ENCODE measurements around the gene PCSK6.

Gene PCSK6

DNA sequence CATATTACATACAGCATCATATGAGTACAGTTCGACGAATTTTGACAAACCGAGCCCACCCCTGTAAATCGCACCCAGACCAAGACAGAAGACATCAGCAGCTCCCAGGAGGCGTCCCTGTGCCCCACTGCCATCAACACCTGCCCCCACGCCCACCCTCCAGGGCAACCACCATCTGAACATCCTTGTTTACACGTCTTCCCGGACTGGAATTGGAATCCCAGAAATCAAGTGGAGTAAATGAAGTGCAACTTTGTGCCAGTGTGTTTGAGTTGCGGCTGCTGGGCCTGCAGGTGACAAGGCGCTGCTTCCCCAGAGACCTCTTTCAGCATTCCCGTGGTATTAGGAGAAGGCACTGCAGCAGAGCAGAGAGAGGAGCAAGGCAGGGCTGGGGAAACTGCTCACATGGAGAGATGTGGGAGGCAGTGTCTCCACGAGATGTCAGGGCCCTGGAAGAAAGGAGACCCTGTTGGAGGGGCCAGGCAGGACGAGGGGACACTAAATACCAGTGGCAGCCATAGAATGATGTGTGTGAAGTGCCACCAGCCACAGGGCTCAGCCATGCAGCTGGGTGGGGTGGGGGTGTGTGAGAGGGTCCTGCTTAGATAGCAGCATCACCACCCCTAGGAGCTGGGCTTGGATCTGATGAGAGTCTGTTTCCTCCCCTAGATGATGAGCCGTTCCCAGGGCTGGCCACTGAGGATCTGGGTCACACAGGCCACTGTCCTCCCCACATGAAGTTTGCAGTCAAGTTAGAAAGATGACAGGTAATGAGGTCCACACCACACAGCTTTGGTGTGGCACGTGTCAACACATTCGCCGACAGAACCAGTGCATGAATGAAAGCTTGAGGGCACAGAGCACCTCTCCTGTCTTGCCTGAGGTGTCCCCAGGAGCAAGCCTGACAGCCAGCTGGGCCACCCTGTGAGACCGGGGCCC lies 33.4 kb upstream of the PCSK6 start:
- Histone ChIP-seq H3K4me1 (ENCODE audit: control insufficient read depth, insufficient read depth, low read length) (0 out of 2 replicates have a peak, but pooled peaks cover 2% of the 10 kb centered on the region), H3K27ac (ENCODE audit: low read length) (no peak overlapping the region), H3K4me3 (ENCODE audit: low read length) (no peak overlapping the region), H3K27me3 (ENCODE audit: control insufficient read depth, insufficient read depth, low read length) (no peaks in the 10 kb centered on the region), H3K36me3 (ENCODE audit: control insufficient read depth, insufficient read depth, low read length) (no peaks in the 10 kb centered on the region), H3K9me3 (ENCODE audit: control insufficient read depth, insufficient read depth, low read length) (no peaks in the 10 kb centered on the region)
- no peak for DNase-seq (ENCODE audit: low read depth, low spot score)
- no CpG with 5 or more reads among the region's 18 CpGs for WGBS (ENCODE audit: insufficient coverage, insufficient read length)

- no peaks in the 10 kb centered on the region for H3K9me3 ChIP-seq (ENCODE audit: control insufficient read depth, insufficient read depth, low read length)
- no CpG with 5 or more reads among the region's 11 CpGs for WGBS (ENCODE audit: insufficient coverage, insufficient read length)
- H3K27ac ChIP-seq (ENCODE audit: low read length), result no peak overlapping the region
- no peaks in the 10 kb centered on the region for H3K36me3 ChIP-seq (ENCODE audit: control insufficient read depth, insufficient read depth, low read length)
- H3K4me3 ChIP-seq (ENCODE audit: low read length), result no peak overlapping the region
- no peak for DNase-seq (ENCODE audit: low read depth, low spot score)
- 0 out of 2 replicates have a peak, but pooled peaks cover 2% of the 10 kb centered on the region for H3K4me1 ChIP-seq (ENCODE audit: control insufficient read depth, insufficient read depth, low read length)
- no peaks in the 10 kb centered on the region for H3K27me3 ChIP-seq (ENCODE audit: control insufficient read depth, insufficient read depth, low read length)
These were observed 32.6 kb upstream of the PCSK6 start for GRCh38 chr15:101522091-101522490.

DNA sequence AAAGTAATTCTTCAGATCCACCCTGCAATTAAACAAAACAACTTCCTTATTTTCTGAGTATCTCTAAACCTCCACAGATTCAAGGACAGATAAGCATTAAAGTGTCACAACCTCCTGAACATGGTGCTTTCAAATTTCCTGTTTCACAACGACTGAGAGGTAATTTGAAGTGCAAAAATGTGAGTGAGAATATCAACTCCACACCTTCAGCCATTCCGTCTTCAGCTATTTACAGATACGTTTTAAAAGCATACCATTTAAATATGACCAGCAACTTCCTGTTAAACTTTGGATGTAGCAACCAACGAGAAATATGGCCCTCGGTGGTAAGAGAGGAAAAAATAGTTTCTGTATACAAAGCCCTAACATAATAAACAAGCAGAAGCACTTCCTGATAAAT lies 32.1 kb upstream of the PCSK6 start:
- Histone ChIP-seq H3K4me1 (ENCODE audit: control insufficient read depth, insufficient read depth, low read length) (0 out of 2 replicates have a peak, but pooled peaks cover 2% of the 10 kb centered on the region), H3K4me3 (ENCODE audit: low read length) (no peak overlapping the region), H3K27ac (ENCODE audit: low read length) (no peak overlapping the region), H3K36me3 (ENCODE audit: control insufficient read depth, insufficient read depth, low read length) (no peaks in the 10 kb centered on the region), H3K9me3 (ENCODE audit: control insufficient read depth, insufficient read depth, low read length) (no peaks in the 10 kb centered on the region), H3K27me3 (ENCODE audit: control insufficient read depth, insufficient read depth, low read length) (no peaks in the 10 kb centered on the region)
- DNase-seq (ENCODE audit: low read depth, low spot score), result no peak
- WGBS (ENCODE audit: insufficient coverage, insufficient read length), result no CpG with 5 or more reads among the region's 5 CpGs

GRCh38 chr15:101521069-101521468 lies 31.6 kb upstream of the PCSK6 start:
- Histone ChIP-seq H3K4me3 (ENCODE audit: low read length) (no peak overlapping the region), H3K27me3 (ENCODE audit: control insufficient read depth, insufficient read depth, low read length) (no peaks in the 10 kb centered on the region), H3K4me1 (ENCODE audit: control insufficient read depth, insufficient read depth, low read length) (no peaks in the 10 kb centered on the region), H3K9me3 (ENCODE audit: control insufficient read depth, insufficient read depth, low read length) (no peaks in the 10 kb centered on the region), H3K36me3 (ENCODE audit: control insufficient read depth, insufficient read depth, low read length) (no peaks in the 10 kb centered on the region), H3K27ac (ENCODE audit: low read length) (no peak overlapping the region)
- no CpG with 5 or more reads among the region's 3 CpGs for WGBS (ENCODE audit: insufficient coverage, insufficient read length)
- DNase-seq (ENCODE audit: low read depth, low spot score), result no peak

- Histone ChIP-seq H3K9me3 (ENCODE audit: control insufficient read depth, insufficient read depth, low read length) (no peaks in the 10 kb centered on the region), H3K27ac (ENCODE audit: low read length) (no peak overlapping the region), H3K36me3 (ENCODE audit: control insufficient read depth, insufficient read depth, low read length) (no peaks in the 10 kb centered on the region), H3K4me1 (ENCODE audit: control insufficient read depth, insufficient read depth, low read length) (no peaks in the 10 kb centered on the region), H3K4me3 (ENCODE audit: low read length) (no peak overlapping the region), H3K27me3 (ENCODE audit: control insufficient read depth, insufficient read depth, low read length) (no peaks in the 10 kb centered on the region)
- WGBS (ENCODE audit: insufficient coverage, insufficient read length), result no CpG with 5 or more reads among the region's 7 CpGs
- no peak for DNase-seq (ENCODE audit: low read depth, low spot score)
These were observed 30.9 kb upstream of the PCSK6 start for GRCh38 chr15:101520395-101520794.

DNA sequence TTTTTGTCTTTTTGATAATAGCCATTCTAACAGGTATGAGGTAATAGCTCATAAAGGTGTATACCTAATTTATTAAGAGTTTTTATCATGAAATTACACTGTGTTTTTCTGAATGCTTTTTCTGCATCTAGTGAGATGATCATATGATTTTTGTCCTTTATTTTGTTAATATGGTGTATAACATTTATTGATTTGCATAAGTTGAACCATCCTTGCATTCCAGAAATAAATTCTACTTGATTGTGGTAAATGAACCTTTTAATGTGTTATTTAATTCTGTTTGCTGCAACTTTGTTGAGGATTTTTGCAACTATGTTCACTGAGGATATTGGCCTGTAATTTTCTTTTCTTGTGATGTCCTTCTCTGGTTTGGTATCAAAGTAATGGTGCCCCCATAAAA lies 28.0 kb upstream of the PCSK6 start:
- Histone ChIP-seq H3K27ac (ENCODE audit: low read length) (no peak overlapping the region), H3K4me3 (ENCODE audit: low read length) (no peak overlapping the region), H3K9me3 (ENCODE audit: control insufficient read depth, insufficient read depth, low read length) (no peaks in the 10 kb centered on the region), H3K4me1 (ENCODE audit: control insufficient read depth, insufficient read depth, low read length) (no peaks in the 10 kb centered on the region), H3K36me3 (ENCODE audit: control insufficient read depth, insufficient read depth, low read length) (no peaks in the 10 kb centered on the region), H3K27me3 (ENCODE audit: control insufficient read depth, insufficient read depth, low read length) (no peaks in the 10 kb centered on the region)
- DNase-seq (ENCODE audit: low read depth, low spot score), result no peak

- Histone ChIP-seq H3K9me3 (ENCODE audit: control insufficient read depth, insufficient read depth, low read length) (no peaks in the 10 kb centered on the region), H3K4me3 (ENCODE audit: low read length) (no peak overlapping the region), H3K27ac (ENCODE audit: low read length) (no peak overlapping the region), H3K36me3 (ENCODE audit: control insufficient read depth, insufficient read depth, low read length) (no peaks in the 10 kb centered on the region), H3K4me1 (ENCODE audit: control insufficient read depth, insufficient read depth, low read length) (no peaks in the 10 kb centered on the region), H3K27me3 (ENCODE audit: control insufficient read depth, insufficient read depth, low read length) (no peaks in the 10 kb centered on the region)
- no peak for DNase-seq (ENCODE audit: low read depth, low spot score)
- WGBS (ENCODE audit: insufficient coverage, insufficient read length), result no CpG with 5 or more reads among the region's 7 CpGs
These were observed 24.8 kb upstream of the PCSK6 start for GRCh38 chr15:101514318-101514717.

GRCh38 chr15:101511717-101512116 lies 22.2 kb upstream of the PCSK6 start:
- Histone ChIP-seq H3K4me1 (ENCODE audit: control insufficient read depth, insufficient read depth, low read length) (no peaks in the 10 kb centered on the region), H3K36me3 (ENCODE audit: control insufficient read depth, insufficient read depth, low read length) (no peaks in the 10 kb centered on the region), H3K9me3 (ENCODE audit: control insufficient read depth, insufficient read depth, low read length) (no peaks in the 10 kb centered on the region), H3K27me3 (ENCODE audit: control insufficient read depth, insufficient read depth, low read length) (no peaks in the 10 kb centered on the region), H3K27ac (ENCODE audit: low read length) (no peak overlapping the region), H3K4me3 (ENCODE audit: low read length) (no peak overlapping the region)
- no peak for DNase-seq (ENCODE audit: low read depth, low spot score)

GRCh38 chr15:101510212-101511197 lies 21.0 kb upstream of the PCSK6 start:
- H3K9me3 ChIP-seq (ENCODE audit: control insufficient read depth, insufficient read depth, low read length), result no peaks in the 10 kb centered on the region
- no peak overlapping the region for H3K4me3 ChIP-seq (ENCODE audit: low read length)
- H3K27me3 ChIP-seq (ENCODE audit: control insufficient read depth, insufficient read depth, low read length), result no peaks in the 10 kb centered on the region
- H3K27ac ChIP-seq (ENCODE audit: low read length), result no peak overlapping the region
- no peaks in the 10 kb centered on the region for H3K4me1 ChIP-seq (ENCODE audit: control insufficient read depth, insufficient read depth, low read length)
- no CpG with 5 or more reads among the region's 8 CpGs for WGBS (ENCODE audit: insufficient coverage, insufficient read length)
- DNase-seq (ENCODE audit: low read depth, low spot score), result no peak
- H3K36me3 ChIP-seq (ENCODE audit: control insufficient read depth, insufficient read depth, low read length), result no peaks in the 10 kb centered on the region

DNA sequence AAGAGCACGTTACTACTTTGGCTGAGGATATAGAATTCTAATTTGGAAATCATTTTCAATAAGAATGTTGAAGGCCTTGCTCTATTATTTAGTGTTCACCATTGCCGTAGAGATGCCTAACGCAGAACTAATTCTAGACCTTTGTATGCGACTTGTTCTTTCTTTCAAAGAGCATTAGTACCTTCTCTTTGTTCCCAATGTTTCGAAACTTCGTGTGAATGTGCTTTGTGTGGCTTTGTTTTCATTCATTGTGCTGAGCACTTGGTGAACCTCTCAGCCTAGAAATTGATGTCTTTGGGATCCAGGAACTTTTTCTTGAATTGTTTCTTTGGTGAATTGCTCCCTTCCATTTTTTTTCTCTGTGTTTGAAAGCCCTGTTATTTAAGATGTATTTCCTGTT lies 19.8 kb upstream of the PCSK6 start:
- H3K36me3 ChIP-seq (ENCODE audit: control insufficient read depth, insufficient read depth, low read length), result no peaks in the 10 kb centered on the region
- no CpG with 5 or more reads among the region's 6 CpGs for WGBS (ENCODE audit: insufficient coverage, insufficient read length)
- no peaks in the 10 kb centered on the region for H3K9me3 ChIP-seq (ENCODE audit: control insufficient read depth, insufficient read depth, low read length)
- DNase-seq (ENCODE audit: low read depth, low spot score), result no peak
- no peaks in the 10 kb centered on the region for H3K4me1 ChIP-seq (ENCODE audit: control insufficient read depth, insufficient read depth, low read length)
- H3K27me3 ChIP-seq (ENCODE audit: control insufficient read depth, insufficient read depth, low read length), result no peaks in the 10 kb centered on the region
- H3K4me3 ChIP-seq (ENCODE audit: low read length), result no peak overlapping the region
- H3K27ac ChIP-seq (ENCODE audit: low read length), result no peak overlapping the region

Data from iPS DF 6.9 (cell line).